Keratinocyte (primary cell): ENCODE measurements around the gene CYTH1. TPM values are rescaled to one million over a fixed set of nuclear protein-coding genes. Genes with fewer than 3 reads are reported as not detected.

Source experiments
- DNase-seq: peaks from one replicate; pipeline ENCODE4 v3.0.0-alpha.2; 2011; ENCODE audit warnings: low read depth, missing footprints, low spot score
- FAIRE-seq: peaks from 2 replicates; lab custom pipeline; 2011; peaks lifted over from hg19 to GRCh38; lab: Jason Lieb, UNC
- H2AFZ ChIP-seq: 2 replicates; pipeline ENCODE4 v1.6.0; 2012; ENCODE audit warnings: low read length, control low read depth, inconsistent platforms; ENCODE audit not compliant: control insufficient read depth
- H3K27ac ChIP-seq: 2 replicates; pipeline ENCODE4 v1.5.1; 2011; ENCODE audit warnings: low read length; ENCODE audit not compliant: control insufficient read depth, insufficient read depth
- H3K27me3 ChIP-seq: 3 replicates; pipeline ENCODE4 v1.6.0; 2011; ENCODE audit warnings: low read length; ENCODE audit not compliant: control insufficient read depth, insufficient read depth; ENCODE audit errors: extremely low read depth
- H3K36me3 ChIP-seq, 2 experiments: 2 replicates in 1 of 2; 3 replicates in 1 of 2; pipeline ENCODE4 v1.5.1; 2011; ENCODE audit warnings: low read length in 2 of 2, mild to moderate bottlenecking in 1 of 2; ENCODE audit not compliant: control insufficient read depth in 2 of 2, insufficient read depth in 2 of 2; ENCODE audit errors: extremely low read depth in 1 of 2
- H3K4me1 ChIP-seq: 3 replicates; pipeline ENCODE4 v1.5.1; 2011; ENCODE audit warnings: low read length; ENCODE audit not compliant: control insufficient read depth, insufficient read depth; ENCODE audit errors: extremely low read depth
- H3K4me2 ChIP-seq: 3 replicates; pipeline ENCODE4 v1.6.0; 2011; ENCODE audit warnings: low read depth, low read length; ENCODE audit not compliant: control insufficient read depth, insufficient read depth; ENCODE audit errors: extremely low read depth
- H3K4me3 ChIP-seq, 3 experiments: fragments of 200-600 bp in 1 of 3; sonication (generic) in 1 of 3; 2 replicates in 2 of 3; 3 replicates in 1 of 3; pipeline ENCODE4 v1.5.1; 2011 to 2016; ENCODE audit warnings: low read length in 3 of 3, mild to moderate bottlenecking in 3 of 3, control low read depth in 2 of 3, inconsistent platforms in 1 of 3, low read depth in 1 of 3, mixed read lengths in 1 of 3, mixed run types in 1 of 3, moderate library complexity in 1 of 3; ENCODE audit not compliant: control insufficient read depth in 2 of 3, insufficient read depth in 2 of 3; ENCODE audit errors: extremely low read depth in 1 of 3
- H3K79me2 ChIP-seq: 2 replicates; pipeline ENCODE4 v1.6.0; 2012; ENCODE audit warnings: low read length; ENCODE audit not compliant: control insufficient read depth, insufficient read depth
- H3K9ac ChIP-seq: 3 replicates; pipeline ENCODE4 v1.6.0; 2011; ENCODE audit warnings: low read length; ENCODE audit not compliant: control insufficient read depth, insufficient read depth; ENCODE audit errors: extremely low read depth
- H3K9me1 ChIP-seq: 3 replicates; pipeline ENCODE4 v1.6.0; 2011; ENCODE audit warnings: low read length; ENCODE audit not compliant: control insufficient read depth, insufficient read depth; ENCODE audit errors: extremely low read depth
- H3K9me3 ChIP-seq: 2 replicates; pipeline ENCODE4 v1.5.1; 2012; ENCODE audit warnings: low read depth, low read length; ENCODE audit not compliant: control insufficient read depth
- H4K20me1 ChIP-seq: 3 replicates; pipeline ENCODE4 v1.6.0; 2011; ENCODE audit warnings: low read length; ENCODE audit not compliant: control insufficient read depth, insufficient read depth; ENCODE audit errors: extremely low read depth
- EZH2 ChIP-seq: IDR thresholded peaks from one replicate; pipeline ENCODE4 v1.6.1; 2012; ENCODE audit warnings: inconsistent platforms, mild to moderate bottlenecking, low read length, moderate library complexity
- dilution Hi-C: fragments of 300-500 bp; cut with MboI; formaldehyde crosslinking; loops from one replicate; pipeline ENCODE4 v1.7.0; 2020; ENCODE audit warnings: low sequenced_read_pairs; ENCODE audit not compliant: extremely low pct_ligation_motif_present
- polyA plus RNA-seq, 5 experiments: library from polyadenylated mRNA; depleted of rRNA in 3 of 5; stranded (reverse) in 3 of 5; stranded (forward) in 1 of 5; unstranded in 1 of 5; fragments of >200 nt; gene quantifications; 1 replicate in 1 of 5; 2 replicates in 3 of 5; 3 replicates in 1 of 5; pipeline versions ENCODE4 v1.2.1 to v1.2.3, GENCODE V29; 2011 to 2012; ENCODE audit warnings: missing spikeins in 2 of 5, low read depth in 1 of 5, low replicate concordance in 1 of 5
- TF ChIP-seq, protein P1 (sequence below), 3 experiments: IDR thresholded peaks in 1 of 3; conservative IDR thresholded peaks in 1 of 3; optimal IDR thresholded peaks in 1 of 3; 2 replicates in 2 of 3; 3 replicates in 1 of 3; pipeline versions ENCODE3 to v1.5.1; 2011; ENCODE audit warnings: low read length in 3 of 3, mild to moderate bottlenecking in 3 of 3, moderate library complexity in 2 of 3, control low read depth in 1 of 3, inconsistent platforms in 1 of 3; ENCODE audit not compliant: insufficient read depth in 2 of 3; ENCODE audit errors: extremely low read depth in 1 of 3

The CYTH1 gene
- polyA plus RNA-seq, 1 donor (not counting 4 experiments of a cell fraction or from before 2014, with no cell fraction given): 28.3 TPM

- no peak for DNase-seq
- no peaks in the 10 kb centered on the region for H4K20me1 ChIP-seq
- TF ChIP-seq, protein P1, sequence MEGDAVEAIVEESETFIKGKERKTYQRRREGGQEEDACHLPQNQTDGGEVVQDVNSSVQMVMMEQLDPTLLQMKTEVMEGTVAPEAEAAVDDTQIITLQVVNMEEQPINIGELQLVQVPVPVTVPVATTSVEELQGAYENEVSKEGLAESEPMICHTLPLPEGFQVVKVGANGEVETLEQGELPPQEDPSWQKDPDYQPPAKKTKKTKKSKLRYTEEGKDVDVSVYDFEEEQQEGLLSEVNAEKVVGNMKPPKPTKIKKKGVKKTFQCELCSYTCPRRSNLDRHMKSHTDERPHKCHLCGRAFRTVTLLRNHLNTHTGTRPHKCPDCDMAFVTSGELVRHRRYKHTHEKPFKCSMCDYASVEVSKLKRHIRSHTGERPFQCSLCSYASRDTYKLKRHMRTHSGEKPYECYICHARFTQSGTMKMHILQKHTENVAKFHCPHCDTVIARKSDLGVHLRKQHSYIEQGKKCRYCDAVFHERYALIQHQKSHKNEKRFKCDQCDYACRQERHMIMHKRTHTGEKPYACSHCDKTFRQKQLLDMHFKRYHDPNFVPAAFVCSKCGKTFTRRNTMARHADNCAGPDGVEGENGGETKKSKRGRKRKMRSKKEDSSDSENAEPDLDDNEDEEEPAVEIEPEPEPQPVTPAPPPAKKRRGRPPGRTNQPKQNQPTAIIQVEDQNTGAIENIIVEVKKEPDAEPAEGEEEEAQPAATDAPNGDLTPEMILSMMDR (optimal IDR thresholded peaks at IDR 0.05 in 1 of 3, IDR thresholded peaks at IDR 0.05 in 1 of 3, conservative IDR thresholded peaks at IDR 0.05 in 1 of 3; ENCODE audit: extremely low read depth in 1 of 3, insufficient read depth in 2 of 3, low read length in 3 of 3): no peak
- H3K9ac ChIP-seq: no peak overlapping the region
- no peak overlapping the region for H3K4me2 ChIP-seq
- no peak overlapping the region for H3K4me3 ChIP-seq
- H3K9me1 ChIP-seq: no peaks in the 10 kb centered on the region
- no peaks in the 10 kb centered on the region for H3K79me2 ChIP-seq
- no peak for FAIRE-seq
- H3K4me1 ChIP-seq: peaks cover 4% of the 10 kb centered on the region
- no peak overlapping the region for H3K27ac ChIP-seq
- H3K36me3 ChIP-seq: peaks cover 10 to 19% of the 10 kb centered on the region in 2 experiments
- no peak overlapping the region for H2AFZ ChIP-seq
- no peaks in the 10 kb centered on the region for H3K9me3 ChIP-seq
- no peaks in the 10 kb centered on the region for H3K27me3 ChIP-seq
- dilution Hi-C loops: no loop called here
These were observed 94.9 kb downstream of the CYTH1 start for GRCh38 chr17:78687125-78687524.

DNA sequence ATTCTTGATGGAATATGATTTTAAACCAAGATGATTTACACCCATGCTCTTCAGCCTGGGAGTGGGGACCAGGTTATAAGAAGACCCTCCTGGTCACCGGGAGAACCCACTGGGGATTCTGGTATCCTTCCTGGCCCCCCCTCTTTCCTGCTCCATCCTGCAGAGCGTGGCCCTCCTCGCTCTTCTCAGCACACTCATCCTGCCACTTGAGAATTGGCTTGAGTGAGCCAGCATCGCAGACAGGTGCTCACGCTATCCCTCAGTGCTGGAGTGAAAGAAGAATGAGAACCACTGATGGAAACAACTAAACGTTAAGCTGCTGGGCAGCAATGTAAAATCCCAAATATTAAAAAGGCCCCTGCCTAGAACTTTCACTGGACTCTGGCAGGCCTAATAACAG lies 98.0 kb downstream of the CYTH1 start:
- Histone ChIP-seq H3K9ac (no peak overlapping the region), H3K27me3 (no peaks in the 10 kb centered on the region), H3K4me3 (no peak overlapping the region), H3K79me2 (peaks cover 6% of the 10 kb centered on the region), H3K4me2 (no peak overlapping the region), H3K9me3 (no peaks in the 10 kb centered on the region), H3K4me1 (peaks cover 30% of the 10 kb centered on the region), H3K9me1 (no peaks in the 10 kb centered on the region), H4K20me1 (no peaks in the 10 kb centered on the region), H3K36me3 (peaks cover 14 to 19% of the 10 kb centered on the region in 2 experiments), H3K27ac (no peak overlapping the region), H2AFZ (no peak overlapping the region)
- FAIRE-seq: no peak
- dilution Hi-C loops: no loop called here
- DNase-seq: no peak
- TF ChIP-seq EZH2: no peak
- TF ChIP-seq, protein P1 (optimal IDR thresholded peaks at IDR 0.05 in 1 of 3, IDR thresholded peaks at IDR 0.05 in 1 of 3, conservative IDR thresholded peaks at IDR 0.05 in 1 of 3; ENCODE audit: extremely low read depth in 1 of 3, insufficient read depth in 2 of 3, low read length in 3 of 3): no peak
